H7 (cell line): ENCODE results near the gene DNASE1L2. TPM values are rescaled to one million over a fixed set of nuclear protein-coding genes. Genes with fewer than 3 reads are reported as not detected.
"Not testable (repeated sequence)": the region's sequence is repeated elsewhere in the genome, so short reads cannot be mapped to it uniquely, and the experiment has no call there.

Experiments used
- DNase-seq: peaks from one replicate; pipeline ENCODE4 v3.0.0; 2012
- H3K27me3 ChIP-seq: 2 replicates; pipeline ENCODE4 v1.6.0; 2011; ENCODE audit warnings: mild to moderate bottlenecking, low read length; ENCODE audit not compliant: control insufficient read depth, insufficient read depth
- H3K36me3 ChIP-seq: replicated peaks from 2 replicates; pipeline ENCODE4 v1.5.1; 2011; ENCODE audit warnings: low read length; ENCODE audit not compliant: control insufficient read depth, insufficient read depth
- H3K4me3 ChIP-seq: 2 replicates; pipeline ENCODE4 v1.5.1; 2011; ENCODE audit warnings: low read depth, mild to moderate bottlenecking, control low read depth, low read length, moderate library complexity; ENCODE audit not compliant: insufficient read depth
- total RNA-seq: library from RNA; depleted of rRNA; stranded (reverse); fragments of >200 nt; shearing (Covaris generic); gene quantifications from 2 replicates; pipeline ENCODE4 v1.2.3, GENCODE V29; 2014

DNASE1L2 gene
- total RNA-seq, 1 experiment from 2014 or later: 0.69 TPM

DNA sequence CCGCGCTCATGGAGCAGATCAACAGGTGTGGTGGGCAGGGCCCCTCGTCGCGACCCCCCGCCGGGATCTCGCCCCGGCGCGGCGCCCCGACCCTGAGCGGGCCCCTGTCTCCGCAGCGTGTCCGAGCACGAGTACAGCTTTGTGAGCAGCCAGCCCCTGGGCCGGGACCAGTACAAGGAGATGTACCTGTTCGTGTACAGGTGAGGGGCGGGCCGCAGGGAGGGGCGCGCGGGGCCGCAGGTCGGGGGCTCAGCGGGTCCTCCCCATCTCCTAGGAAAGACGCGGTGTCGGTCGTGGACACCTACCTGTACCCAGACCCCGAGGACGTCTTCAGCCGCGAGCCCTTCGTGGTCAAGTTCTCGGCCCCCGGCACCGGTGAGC, 848 bp downstream of the DNASE1L2 start:
- Histone ChIP-seq H3K4me3 (peak overlapping the region; percentile 33), H3K27me3 (peaks cover 22% of the 10 kb centered on the region), H3K36me3 (no peaks in the 10 kb centered on the region)
- peak; percentile 88 for DNase-seq

DNA sequence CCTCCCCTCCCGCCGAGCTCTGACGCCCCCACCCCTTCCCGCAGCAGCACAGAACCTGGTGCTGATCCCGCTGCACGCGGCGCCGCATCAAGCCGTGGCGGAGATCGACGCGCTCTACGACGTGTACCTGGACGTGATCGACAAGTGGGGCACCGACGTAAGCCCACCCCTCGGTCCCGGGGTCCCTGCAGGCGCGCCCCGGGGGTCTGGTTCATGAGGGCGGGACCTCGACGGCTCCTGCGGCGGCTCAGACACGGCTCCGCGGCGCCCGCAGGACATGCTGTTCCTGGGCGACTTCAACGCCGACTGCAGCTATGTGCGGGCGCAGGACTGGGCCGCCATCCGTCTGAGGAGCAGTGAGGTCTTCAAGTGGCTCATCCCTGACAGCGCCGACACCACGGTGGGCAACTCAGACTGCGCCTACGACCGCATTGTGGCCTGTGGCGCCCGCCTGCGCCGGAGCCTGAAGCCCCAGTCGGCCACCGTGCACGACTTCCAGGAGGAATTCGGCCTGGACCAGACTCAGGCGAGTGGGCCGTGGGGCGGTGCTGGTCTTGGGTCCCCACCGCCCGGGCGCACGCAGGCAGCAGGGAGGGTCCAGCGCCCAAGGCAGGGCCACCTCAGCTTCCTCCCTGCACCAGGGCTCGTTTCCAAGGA, 1.4 kb downstream of the DNASE1L2 start:
- Histone ChIP-seq H3K4me3 (peak overlapping the region; percentile 33; the same call in 1 of the 2 replicates), H3K27me3 (peaks cover 22% of the 10 kb centered on the region), H3K36me3 (peaks cover 2% of the 10 kb centered on the region)
- DNase-seq: peak; percentile 88

DNA sequence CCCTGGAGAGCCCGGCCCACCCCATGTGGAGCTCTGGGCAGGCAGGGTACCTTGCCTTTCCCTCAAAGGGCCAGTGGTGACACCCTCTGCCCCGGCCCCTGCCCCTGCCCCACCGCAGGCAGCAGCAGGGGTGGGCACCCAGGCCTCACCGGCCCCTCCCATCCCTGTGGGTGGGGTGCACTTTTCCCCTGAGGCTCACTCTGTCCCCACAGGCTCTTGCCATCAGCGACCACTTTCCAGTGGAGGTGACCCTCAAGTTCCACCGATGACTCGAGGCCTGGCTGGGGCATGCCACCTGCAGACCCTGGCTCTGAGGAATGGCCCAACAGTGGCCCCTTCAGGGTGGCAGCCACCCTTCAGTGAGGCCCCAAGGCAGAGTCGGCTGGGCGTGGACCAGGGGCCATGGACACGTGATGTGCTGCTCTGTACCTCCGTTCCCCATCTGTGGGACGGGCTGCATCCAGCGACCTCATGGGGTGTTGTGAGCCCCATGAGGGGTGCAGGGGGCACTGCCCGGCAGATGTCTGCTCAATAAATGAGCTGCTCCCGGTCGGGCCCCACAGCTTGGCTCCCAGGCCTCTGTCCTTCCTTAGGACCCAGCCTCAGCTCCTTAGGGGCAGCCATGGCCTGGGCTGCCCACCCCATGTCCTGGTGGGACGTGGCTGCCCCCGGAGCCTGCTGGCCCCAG, 2.0 kb downstream of the DNASE1L2 start:
- peak; percentile 86 for DNase-seq
- Histone ChIP-seq H3K27me3 (peaks cover 22% of the 10 kb centered on the region), H3K4me3 (no peak overlapping the region), H3K36me3 (peaks cover 2% of the 10 kb centered on the region)

DNA sequence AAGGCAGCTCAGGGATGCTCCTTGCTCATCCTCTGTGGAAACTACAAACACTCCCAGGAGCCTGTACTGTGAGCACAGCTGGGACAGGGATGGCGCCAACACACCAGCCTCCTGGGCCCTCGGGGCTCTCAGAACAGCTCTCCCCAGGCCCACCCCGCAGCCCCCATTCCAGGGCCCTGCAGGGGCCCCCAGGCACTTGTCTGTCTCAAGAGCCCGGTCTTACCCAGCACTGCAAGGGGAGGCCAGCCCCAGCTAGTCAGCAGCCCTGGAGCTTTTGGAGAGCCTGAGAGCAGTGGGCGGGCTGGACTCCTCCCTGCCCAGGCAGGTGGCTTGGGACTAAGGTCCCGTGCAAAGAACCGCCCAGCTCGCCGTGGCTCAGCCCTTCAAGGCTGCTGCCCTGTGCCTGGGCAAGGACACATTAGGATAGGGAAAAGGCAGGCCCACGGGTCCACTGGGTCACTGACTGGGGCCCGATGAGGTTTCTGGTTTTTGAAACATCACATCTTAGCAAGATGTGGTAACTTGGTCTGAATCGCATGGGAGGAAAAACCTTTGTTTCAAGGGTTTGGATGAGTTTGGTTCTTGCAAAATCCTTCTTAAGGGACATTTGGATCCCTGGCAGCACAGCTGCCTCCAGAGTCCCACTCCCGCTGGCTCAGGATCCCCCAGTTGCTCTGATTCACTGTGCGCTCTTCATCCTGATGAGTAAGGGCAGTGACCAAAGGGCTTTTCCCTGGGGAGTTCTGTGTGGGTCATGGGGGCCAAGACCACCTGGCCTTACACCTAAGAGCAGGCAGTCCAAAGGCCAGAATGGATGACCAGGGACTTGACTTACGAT, 2.8 kb downstream of the DNASE1L2 start:
- DNase-seq: peak; percentile 89
- Histone ChIP-seq H3K36me3 (peaks cover 2% of the 10 kb centered on the region), H3K4me3 (no peak overlapping the region), H3K27me3 (peaks cover 22% of the 10 kb centered on the region)

DNA sequence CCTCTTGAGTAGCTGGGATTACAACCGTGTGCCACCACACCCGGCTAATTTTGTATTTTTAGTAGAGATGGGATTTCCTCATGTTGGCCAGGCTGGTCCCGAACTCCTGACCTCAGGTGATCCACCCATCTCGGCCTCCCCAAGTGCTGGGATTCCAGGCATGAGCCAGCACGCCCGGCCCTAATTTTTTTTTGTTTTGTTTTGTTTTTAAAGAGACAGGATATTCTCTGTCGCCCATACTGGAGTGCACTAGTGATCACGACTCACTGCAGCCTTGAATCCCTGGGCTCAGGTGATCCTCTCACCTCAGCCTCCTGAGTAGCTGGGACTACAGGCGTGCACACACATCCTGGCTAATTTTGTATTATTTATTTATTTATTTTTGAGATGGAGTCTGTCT, 4.1 kb downstream of the DNASE1L2 start:
- not testable (repeated sequence) for DNase-seq, H3K4me3 ChIP-seq, H3K36me3 ChIP-seq
- peaks cover 22% of the 10 kb centered on the region for H3K27me3 ChIP-seq

DNA sequence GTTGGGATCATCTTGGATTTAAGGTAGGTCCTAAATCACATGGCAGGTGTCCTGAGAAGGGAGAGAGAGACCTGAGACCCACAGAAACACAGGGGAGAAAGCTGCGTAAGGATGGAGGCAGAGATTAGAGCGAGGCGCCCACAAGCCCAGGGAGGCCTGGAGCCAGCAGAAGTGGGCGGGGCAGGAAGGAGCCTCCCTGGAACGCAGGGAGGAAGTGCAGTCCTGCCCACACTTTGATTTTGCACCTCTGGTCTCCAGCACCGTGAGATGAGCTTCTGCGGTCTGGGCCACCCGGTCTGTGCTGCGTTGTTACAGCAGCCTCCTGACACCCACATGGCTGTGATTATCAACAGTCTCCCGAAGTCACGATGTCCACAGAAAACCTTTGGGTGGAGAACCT, 6.4 kb downstream of the DNASE1L2 start:
- peaks cover 7% of the 10 kb centered on the region for H3K27me3 ChIP-seq
- peak; percentile 44 for DNase-seq
- H3K4me3 ChIP-seq: no peak overlapping the region
- peaks cover 11% of the 10 kb centered on the region for H3K36me3 ChIP-seq

DNA sequence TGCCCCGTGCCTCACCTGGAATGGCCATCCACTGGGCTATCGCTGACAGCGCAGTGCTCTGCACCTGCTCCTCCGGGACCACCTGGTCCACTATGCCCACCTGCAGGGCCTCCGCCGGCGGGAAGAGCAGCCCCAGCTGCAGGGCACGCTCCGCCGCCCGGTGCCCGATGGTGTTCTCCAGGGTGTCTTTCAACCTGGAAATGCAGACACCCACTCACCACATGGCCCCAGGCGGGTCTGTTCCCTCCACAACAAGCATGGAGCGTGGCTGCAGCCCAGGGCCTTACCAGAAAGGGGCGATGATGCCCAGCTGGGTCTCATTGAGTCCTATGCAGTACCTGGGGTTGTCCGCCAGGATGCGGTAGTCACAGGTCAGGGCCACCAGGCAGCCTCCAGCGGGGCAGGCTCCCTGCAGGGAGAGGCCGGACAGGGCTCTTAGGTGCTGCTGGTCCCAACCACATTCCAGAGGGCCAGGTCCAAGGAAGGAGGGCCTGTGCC, 6.8 kb downstream of the DNASE1L2 start:
- H3K27me3 ChIP-seq: peaks cover 2% of the 10 kb centered on the region
- peak; percentile 86 for DNase-seq

DNA sequence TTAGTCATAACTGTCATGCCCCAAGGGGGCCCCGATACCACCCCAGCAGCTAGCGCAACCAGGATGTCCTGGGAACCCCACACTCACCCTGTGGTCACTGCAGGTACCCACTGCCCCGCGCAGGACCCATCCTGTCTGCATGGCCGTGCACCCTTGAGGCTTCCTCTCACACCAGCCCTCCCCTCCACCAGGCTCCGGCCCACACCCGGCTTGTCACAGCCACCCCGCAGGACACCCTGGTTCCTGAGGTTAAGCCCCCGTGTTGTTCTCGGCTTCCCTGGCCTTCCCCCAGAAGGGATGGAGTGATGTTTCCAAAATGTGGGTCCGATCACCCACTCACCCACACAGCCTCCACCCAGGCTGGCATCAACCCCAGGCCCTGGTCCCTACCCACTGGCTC, 7.5 kb downstream of the DNASE1L2 start:
- peak; percentile 52 for DNase-seq

More for the DNA sequence above, 6.8 kb downstream of the DNASE1L2 start:
- H3K4me3 ChIP-seq: no peak overlapping the region
- H3K36me3 ChIP-seq: peaks cover 11% of the 10 kb centered on the region

DNA sequence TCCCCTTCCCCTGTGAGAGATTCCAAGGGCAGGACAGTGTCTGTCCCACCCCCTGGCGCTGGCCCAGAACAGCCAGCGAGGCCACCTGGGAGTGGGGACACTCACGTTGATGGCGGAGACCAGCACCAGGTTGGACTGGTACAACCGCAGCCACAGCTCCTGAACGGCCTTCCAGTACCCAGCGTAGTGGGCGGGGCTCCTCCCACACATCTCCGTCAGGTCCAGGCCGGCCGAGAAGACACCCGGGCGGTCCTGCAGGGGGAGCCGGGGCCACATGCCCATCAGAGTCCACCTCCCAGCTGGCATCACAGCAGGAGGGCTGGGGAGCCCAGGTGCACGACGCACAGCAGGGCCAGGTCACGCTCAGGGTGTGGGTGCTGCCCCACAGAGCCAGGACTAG, 8.1 kb downstream of the DNASE1L2 start:
- Histone ChIP-seq H3K4me3 (no peak overlapping the region), H3K27me3 (no peaks in the 10 kb centered on the region), H3K36me3 (peaks cover 11% of the 10 kb centered on the region)
- DNase-seq: peak; percentile 86

More for the DNA sequence above, 7.5 kb downstream of the DNASE1L2 start:
- peaks cover 11% of the 10 kb centered on the region for H3K36me3 ChIP-seq
- H3K27me3 ChIP-seq: no peaks in the 10 kb centered on the region
- no peak overlapping the region for H3K4me3 ChIP-seq

DNA sequence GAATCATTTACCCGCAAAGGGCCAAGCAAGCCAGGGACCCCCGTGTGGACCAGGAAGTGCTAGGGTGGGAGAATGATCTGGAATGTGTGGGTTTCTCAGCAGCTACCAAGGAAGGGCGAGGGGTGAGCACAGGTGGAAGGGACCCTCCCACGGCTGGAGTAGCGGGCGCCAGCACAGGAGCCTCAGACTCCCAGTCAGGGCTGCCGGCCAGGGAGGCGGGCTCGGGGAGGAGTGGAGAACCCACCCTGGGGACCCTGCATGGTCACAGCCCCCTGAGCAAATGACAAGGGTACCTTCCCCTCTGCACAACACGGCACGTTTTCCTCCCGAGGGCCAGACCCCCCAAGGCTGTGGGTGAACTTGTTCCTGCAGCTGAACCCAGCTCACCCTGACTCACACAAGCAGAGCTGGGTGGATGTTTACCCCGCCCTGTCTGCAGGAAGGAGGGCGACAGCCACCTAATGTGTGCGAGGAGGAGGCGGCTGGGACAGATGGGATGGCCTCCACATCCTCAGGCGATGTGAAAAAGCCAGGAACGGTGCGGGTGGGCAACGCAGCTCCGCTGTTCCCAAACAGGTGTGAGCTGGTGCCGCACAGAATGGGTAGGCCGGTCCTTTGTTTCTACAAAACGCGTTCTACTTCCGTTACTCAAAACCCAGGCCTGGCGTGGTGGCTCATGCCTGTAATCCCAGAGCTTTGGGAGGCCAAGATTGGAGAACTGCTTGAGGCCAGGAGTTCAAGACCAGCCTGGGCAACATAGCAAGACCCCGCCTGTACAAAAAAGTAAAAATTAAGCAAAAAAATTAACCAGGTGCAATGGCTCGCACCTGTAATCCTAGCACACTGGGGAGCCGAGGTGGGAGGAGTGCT, 8.9 kb downstream of the DNASE1L2 start:
- DNase-seq: peak; percentile 59
- Histone ChIP-seq H3K36me3 (peaks cover 11% of the 10 kb centered on the region), H3K4me3 (no peak overlapping the region), H3K27me3 (no peaks in the 10 kb centered on the region)

DNA sequence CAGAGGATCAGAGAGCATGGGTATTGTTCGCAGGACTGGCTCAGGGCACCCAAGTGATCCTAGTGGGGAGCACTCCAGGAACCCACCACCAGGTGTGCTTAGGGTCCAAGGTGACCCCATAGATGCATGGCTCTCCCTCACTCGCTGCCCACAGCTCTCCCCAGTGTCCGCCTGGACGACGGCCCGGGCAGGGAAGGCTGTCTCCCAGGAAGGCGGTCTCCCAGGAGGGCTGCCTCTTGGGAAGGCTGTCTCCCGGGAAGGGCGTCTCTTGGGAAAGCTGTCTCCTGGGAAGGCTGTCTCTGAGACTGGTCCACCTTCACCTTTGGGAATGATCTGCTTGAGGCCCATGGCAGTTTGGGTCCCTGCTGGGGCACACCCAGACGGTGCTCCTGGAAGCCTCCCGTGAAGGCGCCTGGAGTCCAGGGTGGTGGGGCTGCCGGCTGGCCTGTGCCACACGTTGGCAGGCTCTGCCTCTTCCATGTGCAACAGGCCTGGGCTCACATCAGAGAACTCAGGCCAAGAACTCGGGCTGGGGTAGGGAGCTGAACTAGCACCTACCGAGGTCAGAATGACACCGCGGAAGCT, 10.1 kb downstream of the DNASE1L2 start:
- Histone ChIP-seq H3K4me3 (no peak overlapping the region), H3K36me3 (peaks cover 11% of the 10 kb centered on the region), H3K27me3 (no peaks in the 10 kb centered on the region)
- DNase-seq: peak; percentile 43

DNA sequence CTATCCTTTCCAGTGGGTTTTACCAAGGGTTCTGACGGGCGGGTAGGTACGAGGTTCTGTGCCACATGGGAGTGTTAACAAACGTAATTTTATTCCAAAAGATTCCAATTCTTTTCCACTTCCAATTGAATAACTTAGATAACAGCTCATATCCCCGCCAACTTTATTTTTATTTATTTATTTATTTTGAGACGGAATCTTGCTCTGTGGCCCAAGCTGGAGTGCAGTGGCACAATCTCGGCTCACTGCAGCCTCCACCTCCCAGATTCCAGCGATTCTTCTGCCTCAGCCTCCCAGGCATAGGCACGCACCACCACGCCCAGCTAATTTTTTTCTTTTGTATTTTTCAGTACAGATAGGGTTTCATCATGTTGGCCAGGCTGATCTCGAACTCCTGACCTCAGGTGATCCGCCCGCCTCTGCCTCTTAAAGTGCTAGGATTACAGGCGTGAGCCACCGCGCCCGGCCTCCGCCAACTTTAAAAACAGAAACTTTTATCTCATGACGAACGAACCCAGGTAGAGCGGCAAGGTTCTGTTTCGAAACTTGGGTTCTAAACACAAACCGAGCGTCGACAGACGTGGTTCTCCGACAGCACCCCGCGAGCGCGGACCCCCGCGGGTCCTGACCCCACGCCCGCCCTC, 14.5 kb downstream of the DNASE1L2 start:
- H3K36me3 ChIP-seq: peaks cover 22% of the 10 kb centered on the region
- DNase-seq: no peak
- H3K27me3 ChIP-seq: no peaks in the 10 kb centered on the region
- H3K4me3 ChIP-seq: peak overlapping the region; percentile 79
